NCI-H2196 (cell line): Measurements from ENCODE around the gene CLNK.

ENCODE experiments used
- DNase-seq: peaks from one replicate; lab custom pipeline; 2025; ENCODE audit not compliant: unreplicated experiment; lab: John Stamatoyannopoulos, UW

CLNK gene, protein sequence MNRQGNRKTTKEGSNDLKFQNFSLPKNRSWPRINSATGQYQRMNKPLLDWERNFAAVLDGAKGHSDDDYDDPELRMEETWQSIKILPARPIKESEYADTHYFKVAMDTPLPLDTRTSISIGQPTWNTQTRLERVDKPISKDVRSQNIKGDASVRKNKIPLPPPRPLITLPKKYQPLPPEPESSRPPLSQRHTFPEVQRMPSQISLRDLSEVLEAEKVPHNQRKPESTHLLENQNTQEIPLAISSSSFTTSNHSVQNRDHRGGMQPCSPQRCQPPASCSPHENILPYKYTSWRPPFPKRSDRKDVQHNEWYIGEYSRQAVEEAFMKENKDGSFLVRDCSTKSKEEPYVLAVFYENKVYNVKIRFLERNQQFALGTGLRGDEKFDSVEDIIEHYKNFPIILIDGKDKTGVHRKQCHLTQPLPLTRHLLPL

DNA sequence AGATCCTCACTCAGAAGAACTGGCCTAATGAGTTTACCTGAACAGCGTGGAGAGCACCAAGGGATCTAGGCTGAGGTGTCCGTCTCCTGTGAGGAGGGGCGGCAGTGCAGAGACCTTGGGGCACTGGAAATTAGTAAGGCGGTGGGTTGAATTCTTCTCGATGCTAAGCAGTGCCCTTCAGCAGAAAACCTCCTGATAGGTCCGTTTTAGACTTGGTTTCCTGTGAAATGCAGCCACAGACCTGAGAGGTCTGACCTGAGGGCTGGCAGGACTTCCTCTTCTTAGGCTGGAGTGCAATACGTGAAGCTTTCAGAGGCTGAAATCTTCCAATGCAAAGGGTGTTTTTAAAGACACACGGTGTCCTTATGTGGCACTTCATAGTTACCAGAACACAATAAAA lies at the start of gene CLNK:
Gene CLNK, minus strand, starts transcription at position 138 of the 400 bp plus-strand sequence. CDS start 16,899 bp downstream, outside the sequence.
- DNase-seq: no peak

DNA sequence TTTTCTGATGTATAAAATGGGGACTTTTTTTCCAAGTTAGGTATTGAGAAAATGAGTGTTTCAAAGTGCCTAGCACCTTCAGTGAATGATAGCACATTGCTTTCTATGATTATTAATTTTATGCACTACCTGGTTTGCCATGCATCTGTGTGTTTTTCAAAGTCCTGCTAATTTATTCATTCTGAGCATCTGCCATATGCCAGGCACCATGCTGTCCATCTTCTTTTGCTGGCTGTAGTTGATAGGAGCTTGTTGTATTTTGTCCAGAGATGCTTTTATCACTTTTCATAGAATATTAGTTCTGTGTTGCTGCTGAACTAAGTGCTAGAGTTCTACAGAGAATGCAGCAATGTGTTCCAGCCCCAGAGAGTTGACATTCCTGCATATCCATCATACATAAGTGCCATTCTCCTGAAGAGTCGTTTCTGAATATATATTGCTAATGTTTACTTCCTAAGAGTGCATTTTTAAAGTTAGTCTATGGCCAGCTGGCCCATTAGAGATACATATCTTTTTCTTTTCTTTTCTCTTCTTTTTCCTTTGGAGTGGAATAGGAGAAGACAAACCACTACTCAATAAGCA lies 49.0 kb upstream of the CLNK start:
- DNase-seq: no peak

DNA sequence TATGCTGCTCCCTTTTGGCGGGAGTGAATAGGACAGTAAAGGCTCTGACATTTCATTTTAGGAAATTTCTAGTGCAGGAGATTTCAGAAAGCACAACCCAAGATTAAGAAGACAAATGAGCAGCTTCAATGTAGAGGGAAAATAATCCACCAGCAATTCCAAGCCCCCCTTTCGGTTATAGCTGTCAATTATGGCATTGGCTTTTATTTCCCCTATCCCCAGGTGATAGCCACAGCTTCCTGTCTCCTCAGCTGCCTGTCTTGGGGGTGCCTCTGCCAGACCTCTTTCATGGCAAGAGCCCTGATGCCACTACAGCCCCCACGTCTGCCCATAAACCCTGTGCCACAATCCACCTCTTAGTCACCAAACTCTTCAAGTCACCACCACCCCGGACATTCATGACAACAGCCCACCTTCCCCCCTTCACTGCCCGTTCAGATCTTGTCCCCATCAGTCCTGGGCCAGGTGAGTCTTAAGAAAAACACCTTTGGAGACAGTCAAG lies 48.4 kb upstream of the CLNK start:
- no peak for DNase-seq

DNA sequence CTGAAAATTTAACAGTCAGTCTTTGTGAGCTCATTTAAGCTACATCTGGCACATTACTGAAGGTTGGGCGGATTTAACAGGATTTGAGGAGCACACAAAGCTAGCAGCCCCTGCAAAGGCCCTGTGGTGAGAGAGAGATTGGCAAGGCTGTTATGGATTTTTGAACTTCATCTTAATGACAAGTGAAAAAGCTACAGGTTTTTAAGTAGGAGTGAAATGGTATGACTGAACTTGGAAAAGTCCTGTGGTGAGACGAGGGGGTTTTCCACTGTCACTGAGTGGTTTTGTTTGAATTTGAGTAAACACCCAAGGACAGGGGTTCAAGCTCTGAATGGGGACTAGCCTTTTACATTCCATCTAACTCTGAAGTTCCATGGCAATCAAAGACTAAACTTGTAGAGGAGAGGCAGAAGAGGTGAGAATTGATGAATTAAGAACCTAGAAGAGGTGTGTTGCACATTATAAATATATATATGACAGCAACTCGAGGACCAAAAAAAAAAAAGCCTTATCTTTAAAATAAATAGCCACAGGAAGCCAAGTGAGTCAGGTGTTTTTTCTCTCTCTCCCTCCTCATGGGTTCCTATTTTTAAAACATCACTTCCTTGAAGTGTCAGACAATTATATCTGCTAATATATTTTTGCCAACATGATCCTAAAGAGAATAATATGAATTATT lies 47.8 kb upstream of the CLNK start:
- no peak for DNase-seq

DNA sequence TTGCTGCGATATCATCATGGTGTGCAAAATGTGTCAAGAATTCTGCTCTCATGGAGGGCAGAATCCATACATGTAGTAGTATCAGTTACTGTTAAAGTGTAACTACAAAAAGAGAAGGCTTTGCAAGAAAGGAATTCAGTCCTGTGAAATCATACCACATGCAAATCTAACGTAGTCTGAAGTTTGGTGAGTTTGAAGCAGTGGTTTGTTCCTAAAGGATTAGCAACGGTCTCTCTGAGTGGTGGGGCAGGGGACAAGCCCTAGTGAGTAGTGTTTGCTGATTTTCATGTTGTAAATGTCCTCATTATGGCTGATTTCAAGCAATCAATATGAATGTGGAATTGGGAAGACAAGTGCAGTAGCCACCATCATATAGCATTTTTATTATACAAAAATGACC lies 47.1 kb upstream of the CLNK start:
- DNase-seq: no peak

DNA sequence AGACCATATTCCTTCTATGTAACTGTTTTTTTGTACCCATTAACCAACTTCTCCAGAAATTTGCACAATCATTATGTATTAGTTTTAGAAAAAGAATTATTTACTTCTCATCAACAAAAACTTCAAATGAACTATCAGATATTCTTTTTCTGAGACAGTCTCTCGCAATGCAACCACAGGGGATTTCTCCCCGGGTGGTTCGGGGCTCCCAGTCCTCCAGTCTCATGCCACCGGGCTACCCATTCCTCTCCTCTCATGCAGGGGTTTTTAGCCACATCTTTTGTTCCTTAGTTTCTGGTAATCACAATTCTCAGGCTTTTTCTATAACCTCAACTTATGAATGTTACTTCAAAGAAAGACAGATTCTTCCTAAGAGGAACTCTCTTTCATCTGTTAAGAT lies 46.6 kb upstream of the CLNK start:
- no peak for DNase-seq

DNA sequence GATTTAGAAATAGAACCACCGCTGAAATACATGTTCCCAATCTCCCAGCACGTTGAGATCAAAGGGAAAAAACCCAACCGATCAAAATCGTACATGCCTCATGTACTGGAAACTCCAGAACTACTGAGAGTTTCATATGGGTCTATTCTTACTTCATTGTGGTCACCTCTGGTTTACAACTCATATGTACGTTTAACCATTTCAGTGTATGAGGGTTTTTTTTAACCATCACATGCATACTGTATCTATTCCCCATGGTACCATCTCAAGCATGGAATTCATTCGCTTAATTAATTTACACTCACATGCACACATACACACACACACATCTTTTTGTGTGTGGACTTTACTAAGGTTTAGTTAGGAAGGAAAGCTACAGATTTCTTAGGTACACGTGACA lies 46.0 kb upstream of the CLNK start:
- no peak for DNase-seq

DNA sequence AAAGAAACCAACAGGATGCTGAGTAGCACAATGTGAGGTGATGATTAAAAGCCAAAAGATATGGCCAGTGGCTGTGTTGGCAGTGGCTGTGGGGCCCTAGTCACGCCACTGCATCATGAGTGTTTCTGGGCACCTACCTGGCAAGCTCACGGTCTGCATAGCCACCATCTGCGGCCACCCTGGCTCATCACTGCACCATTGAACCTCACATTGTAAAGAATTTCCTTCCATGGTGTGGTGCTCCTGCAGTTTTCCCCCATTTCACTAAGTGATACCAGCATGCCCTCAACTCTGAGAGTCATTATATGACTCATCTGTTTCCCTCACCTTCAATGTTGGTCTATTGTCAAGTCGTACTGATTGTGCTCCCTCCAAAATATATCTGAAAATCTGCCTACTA lies 45.5 kb upstream of the CLNK start:
- no peak for DNase-seq

DNA sequence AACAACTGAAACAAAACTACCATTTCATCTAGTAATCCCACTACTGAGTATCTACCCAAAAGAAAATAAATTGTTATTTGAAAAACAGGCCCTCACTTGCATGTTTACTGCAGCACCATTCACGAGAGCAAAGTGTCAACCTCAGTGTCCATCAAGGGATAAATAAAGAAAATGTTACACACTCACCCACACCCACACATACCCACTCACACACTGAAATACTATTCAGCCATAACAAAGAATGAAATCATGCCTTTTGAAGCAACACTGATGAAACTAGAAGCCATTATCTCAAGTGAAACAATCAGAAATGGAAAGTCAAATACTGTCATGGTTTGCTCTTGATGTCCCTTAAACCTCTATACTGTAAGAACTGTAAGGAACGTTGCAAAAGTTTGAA lies 44.8 kb upstream of the CLNK start:
- no peak for DNase-seq

DNA sequence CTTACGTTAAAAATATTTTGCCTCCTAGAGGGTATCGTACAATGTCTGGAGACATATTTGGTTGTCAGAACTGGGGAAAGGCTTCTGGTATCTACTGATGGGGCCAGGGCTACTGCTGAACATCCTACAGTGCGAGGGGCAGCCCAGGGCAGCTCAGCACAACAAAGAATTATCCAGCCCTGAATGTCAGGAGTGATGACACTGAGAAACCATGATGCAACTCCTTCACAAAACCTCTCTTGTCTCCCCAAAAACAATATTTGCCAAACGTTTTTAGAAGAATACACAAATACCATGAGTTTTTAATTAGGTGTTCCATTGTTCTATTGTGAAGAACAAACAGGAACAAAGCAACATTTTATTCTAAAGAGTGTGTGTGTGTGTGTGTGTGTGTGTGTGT lies 43.4 kb upstream of the CLNK start:
- DNase-seq: no peak

DNA sequence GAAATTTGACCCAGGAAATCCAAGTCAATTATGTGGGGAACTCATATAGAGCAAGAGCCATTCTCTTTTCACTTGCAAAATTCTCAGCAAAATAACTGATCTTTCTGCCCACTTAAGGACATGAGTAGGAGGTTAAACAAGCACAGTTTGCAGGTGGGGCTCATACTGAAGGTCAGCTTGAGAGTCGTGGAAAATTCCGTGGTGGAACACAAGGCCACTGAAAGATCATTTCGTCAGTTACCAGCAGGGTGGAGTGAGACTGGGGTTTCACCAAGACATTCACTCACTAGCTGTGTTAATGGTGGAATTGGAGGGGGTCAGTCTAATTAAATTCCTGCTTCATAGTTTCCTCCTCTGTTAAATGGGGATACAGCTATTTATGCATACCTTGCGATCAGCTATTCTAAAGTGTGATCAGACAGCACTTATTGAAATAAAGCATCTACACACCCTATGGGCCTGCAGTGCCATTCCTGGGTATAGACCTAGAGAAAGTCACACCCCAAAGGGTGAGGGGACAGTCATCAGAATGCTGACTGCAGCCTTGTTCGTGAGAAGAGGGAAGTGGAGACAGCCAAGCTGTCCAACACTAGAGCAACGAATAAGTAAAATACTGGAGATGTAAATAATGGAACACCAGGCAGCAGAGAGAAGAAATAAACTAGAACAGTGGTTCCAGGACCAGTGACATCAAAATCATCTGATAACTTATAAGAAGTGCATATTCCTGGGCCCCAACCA lies 42.7 kb upstream of the CLNK start:
- DNase-seq: no peak

DNA sequence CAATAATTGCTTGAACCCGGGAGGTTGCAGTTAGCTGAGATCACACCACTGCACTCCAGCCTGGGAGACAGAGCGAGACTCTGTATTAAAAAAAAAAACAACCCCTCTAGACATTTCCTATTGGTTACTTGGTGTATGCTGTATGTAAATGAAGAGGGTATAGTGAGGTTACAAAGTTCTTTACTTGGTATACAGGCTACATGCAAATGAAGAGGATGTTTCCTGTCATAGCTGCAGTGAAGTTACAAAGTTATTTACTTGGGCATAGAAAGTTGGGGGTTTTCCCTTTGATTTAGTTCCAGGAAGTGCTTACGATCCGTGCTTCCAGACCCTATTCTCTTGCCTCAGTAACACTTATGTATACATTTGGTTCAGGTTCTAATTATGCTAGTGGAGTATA lies 38.4 kb upstream of the CLNK start:
- no peak for DNase-seq

DNA sequence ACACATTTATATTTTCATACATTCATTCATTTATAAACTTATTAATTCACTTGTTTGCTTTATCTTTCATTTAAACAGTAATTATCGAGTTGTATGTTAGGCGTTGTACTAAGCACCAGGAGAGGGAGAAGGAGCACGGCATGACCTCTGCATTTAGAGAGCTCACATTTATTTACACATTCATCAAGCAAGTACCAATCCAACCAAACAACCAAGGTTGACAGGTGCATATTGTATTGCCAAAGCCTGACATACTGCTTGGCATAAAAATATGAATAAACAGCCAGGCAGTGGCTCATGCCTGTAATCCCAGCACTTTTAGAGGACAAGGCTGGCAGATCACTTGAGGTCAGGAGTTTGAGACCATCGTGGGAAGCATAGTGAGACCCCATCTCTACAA lies 37.0 kb upstream of the CLNK start:
- no peak for DNase-seq

DNA sequence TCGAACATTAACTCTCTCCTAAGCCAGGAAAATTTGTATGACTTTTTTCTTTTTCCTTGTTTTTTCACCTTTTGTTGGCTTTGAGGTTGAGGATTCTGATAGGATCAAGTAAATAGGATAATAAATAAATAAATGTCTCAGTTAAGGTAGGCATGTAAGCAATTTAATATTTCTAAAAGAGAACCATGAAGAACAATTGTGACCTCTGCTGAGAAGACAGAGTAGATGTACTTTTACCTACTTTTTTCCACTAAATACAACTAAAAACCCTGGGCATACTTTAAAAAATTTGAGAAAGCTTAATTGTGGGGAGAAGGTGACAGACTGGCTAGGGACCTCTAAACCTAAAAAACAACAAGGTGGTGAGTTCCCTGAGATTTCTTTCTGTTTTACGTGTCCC lies 31.6 kb upstream of the CLNK start:
- no peak for DNase-seq

DNA sequence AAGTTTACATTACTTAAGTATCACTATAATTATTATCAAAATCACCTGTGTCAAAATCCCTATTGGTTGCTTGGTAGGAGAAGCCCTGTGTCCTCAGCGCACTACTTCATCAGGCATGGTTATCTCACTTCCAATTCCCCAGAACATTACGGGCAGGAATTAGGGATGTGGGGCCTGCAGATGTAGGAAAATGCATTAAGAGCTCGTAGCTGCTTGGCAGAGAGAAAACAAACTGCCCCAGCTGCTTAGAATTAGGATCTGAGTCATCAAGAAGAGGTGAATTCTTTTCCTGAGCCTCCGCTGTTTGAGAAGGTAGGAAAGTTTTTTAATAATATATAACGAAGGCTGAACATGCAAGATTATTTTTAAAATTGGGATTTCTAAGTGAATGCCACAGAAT lies 31.1 kb upstream of the CLNK start:
- no peak for DNase-seq

DNA sequence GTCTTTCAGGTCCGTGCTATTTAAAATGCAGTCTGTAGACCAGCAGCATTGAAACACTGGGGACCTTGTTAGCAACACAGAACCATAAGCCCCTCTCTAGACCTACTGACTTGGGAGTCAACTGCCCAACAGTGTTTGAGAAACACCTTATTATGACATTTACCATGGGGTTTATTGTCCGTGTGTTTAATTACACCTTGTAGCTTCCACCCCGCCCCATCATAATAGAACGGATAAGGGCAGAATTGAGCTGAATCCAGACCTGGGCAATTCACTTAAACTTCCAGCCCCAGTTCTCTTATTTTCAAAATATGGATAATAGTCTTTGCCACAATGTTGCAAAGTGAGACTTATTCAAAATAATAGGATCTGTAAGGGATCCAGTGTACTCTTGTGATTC lies 30.6 kb upstream of the CLNK start:
- DNase-seq: no peak

DNA sequence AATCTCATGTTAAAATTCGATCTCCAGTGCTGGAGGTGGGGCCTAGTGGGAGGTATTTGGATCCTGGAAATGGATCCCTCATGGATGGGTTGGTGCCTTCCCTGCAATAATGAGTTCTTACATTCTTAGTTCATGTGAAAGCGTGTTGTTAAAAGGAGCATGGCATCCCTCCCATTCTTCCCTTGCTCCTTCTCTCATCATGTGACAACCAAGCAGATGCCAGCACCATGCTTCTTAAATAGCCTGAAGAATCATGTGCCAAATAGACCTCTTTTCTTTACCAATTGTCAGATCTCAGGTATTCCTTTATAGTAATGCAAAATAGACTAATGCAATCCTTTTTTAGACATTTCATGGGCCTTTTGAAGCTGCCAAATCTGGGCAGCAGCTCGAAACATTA lies 29.0 kb upstream of the CLNK start:
- no peak for DNase-seq

DNA sequence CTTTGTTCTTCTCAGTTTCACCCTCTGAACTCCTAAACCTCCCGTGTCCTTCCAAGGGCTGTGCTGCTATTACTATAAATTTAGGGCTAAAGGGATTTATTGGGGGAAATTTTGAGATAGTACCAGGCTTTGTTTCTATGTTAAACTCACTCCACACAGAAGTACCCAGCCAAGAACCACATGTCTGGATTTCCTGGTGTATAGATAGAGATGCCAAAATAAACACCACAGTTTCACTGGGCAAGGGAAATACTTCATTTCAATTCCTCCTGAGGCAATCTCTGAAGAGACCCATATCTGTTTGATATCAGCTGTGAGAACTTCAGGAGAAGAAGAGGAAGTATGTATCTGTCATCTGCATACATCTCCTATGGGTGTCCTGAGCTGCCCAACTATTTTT lies 21.7 kb upstream of the CLNK start:
- peak; percentile 52 for DNase-seq

DNA sequence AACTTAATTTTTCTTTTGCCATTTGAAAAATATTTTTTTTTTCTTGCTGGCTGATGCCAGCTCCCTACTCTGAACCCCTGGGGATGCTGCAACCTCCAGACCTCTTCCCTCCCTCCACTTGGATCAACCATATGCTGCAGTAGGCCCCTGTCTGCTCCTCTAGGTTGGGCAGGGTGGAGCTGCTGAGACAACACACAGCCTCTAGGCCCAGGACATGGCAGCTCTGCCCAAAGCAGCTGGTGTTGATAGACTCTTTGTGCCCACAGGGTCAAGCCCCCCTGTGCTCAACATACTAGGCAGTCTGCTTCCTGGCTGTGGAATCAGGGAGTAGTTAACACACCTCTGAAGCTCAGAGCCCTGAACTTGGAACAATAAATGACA lies 19.9 kb upstream of the CLNK start:
- DNase-seq: no peak

DNA sequence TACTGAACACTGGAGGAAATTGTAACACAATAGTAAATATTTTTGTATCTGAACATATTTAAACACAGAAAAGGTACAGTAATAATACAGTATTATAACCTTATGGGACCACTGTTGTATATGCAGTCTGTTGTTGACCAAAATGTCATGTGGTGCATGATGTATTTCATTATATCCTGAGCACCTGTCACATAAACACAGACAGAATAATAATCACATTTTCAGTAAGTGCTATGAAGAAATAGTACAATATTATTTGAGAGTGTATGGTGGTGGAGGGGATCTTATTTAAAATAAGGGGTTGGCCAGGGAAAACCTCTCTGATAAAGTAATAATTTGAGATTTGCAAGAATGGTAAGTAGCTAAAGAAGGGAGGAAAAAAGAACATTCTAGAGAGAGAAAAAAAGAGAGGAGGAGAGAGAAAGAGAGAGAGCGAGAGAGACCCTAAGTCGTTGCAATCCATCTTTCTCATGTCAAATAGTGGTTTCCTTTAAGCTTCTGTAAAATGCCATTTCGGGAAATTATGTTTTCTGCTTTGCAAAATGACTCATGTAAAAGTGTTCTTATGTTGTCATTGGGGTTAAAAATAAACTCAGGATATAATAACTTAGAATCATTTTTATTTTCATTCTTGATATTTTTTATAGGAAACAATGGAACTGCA lies 19.3 kb upstream of the CLNK start:
- DNase-seq: no peak

DNA sequence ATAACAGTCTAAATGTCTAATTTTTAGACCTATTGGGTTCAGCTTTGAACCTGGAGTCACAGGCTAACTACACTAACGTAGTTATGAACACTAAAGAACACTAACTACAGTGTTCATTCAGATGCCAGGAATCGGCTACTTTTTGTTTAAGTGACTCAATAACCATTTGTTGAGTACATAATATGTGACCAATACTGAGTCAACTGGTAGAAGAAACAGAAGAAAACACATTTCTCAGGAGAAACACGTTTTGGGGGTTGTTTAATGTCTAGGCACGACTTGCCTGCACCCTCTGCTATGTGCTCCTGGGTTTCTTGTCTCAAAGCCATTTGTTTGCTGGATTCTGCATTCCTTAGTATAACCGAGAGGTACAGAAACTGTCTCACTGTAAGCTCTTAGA lies 18.6 kb upstream of the CLNK start:
- no peak for DNase-seq
